GM12873 (cell line): Measurements from ENCODE around the gene NALCN.

ENCODE experiments used
- TF ChIP-seq, protein P1 (sequence below): IDR thresholded peaks from 2 replicates; pipeline ENCODE4 v1.5.1; 2012; ENCODE audit warnings: low read depth, mild to moderate bottlenecking, moderate library complexity, low read length, control low read depth; ENCODE audit not compliant: insufficient read depth; ENCODE audit errors: missing control alignments

NALCN gene

DNA sequence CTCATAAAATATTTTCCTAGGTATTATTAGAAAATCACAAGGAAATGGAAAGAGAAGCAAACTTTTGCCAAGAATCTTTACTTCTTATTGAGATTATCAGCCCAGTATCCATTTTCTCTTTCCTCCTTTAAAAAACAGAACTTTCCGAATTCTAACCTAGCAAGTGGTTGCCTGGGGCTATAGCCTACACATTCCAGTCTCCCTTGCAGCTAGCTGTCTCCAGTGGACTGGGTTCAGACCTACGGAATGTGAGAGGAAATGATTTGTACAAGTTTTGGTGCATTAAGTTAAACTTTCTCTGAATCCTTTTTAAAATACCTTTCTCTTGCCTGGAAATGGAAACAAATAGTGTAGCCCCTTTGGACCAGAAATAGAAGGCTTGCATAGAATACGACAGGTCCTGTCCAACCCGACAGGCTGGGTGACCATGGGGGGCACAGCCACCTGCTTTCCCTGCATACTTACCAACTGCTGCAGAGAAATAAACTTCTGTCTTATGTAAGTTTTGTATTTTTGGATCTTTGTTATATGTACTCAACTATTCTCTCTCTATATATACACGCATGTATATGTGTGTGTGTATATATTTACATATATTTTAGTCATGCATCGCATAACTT lies 185.9 kb downstream of the NALCN start:
- TF ChIP-seq, protein P1, sequence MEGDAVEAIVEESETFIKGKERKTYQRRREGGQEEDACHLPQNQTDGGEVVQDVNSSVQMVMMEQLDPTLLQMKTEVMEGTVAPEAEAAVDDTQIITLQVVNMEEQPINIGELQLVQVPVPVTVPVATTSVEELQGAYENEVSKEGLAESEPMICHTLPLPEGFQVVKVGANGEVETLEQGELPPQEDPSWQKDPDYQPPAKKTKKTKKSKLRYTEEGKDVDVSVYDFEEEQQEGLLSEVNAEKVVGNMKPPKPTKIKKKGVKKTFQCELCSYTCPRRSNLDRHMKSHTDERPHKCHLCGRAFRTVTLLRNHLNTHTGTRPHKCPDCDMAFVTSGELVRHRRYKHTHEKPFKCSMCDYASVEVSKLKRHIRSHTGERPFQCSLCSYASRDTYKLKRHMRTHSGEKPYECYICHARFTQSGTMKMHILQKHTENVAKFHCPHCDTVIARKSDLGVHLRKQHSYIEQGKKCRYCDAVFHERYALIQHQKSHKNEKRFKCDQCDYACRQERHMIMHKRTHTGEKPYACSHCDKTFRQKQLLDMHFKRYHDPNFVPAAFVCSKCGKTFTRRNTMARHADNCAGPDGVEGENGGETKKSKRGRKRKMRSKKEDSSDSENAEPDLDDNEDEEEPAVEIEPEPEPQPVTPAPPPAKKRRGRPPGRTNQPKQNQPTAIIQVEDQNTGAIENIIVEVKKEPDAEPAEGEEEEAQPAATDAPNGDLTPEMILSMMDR: no peak

- TF ChIP-seq, protein P1: no peak
These were observed 196.6 kb downstream of the NALCN start for GRCh38 chr13:101219609-101220265.

DNA sequence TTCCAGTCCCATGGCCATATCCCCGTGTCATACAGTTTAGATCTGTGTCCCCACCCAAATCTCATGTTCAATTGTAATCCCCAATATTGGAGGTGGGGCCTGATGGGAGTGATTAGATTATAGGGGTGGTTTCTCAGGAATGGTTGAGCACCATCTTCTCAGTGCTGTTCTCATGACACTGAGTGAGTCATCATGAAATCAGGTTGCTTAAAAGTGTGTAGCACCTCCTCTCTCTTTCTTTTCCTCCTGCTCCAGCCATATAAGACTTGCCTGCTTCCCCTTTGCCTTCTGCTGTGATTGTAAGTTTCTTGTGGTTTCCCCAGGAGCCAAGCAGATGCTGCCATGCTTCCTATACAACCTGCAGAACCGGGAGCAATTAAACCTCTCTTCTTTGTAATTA lies 197.8 kb downstream of the NALCN start:
- TF ChIP-seq, protein P1: no peak

GRCh38 chr13:101217086-101217485 lies 199.2 kb downstream of the NALCN start:
- TF ChIP-seq, protein P1: no peak

- TF ChIP-seq, protein P1: no peak
These were observed 205.0 kb downstream of the NALCN start for GRCh38 chr13:101211261-101211660.

DNA sequence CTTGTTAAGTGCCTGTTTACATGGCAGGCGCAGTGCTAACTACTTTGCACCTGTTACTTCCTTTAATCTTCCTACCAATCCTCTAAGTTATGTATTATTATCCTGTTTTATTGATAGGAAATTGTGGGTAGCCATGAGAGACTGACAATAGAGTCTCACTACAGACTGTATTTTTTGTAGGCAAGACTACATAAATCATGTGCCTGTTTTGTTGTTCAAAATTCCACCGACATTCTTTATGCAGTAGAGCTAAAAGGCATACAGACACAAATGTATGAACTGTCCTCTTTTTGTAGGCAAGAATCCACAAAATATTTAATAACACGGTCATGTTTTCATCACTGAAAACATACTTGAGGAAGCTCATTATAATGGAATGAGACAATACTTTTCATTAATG lies 205.5 kb downstream of the NALCN start:
- TF ChIP-seq, protein P1: no peak

DNA sequence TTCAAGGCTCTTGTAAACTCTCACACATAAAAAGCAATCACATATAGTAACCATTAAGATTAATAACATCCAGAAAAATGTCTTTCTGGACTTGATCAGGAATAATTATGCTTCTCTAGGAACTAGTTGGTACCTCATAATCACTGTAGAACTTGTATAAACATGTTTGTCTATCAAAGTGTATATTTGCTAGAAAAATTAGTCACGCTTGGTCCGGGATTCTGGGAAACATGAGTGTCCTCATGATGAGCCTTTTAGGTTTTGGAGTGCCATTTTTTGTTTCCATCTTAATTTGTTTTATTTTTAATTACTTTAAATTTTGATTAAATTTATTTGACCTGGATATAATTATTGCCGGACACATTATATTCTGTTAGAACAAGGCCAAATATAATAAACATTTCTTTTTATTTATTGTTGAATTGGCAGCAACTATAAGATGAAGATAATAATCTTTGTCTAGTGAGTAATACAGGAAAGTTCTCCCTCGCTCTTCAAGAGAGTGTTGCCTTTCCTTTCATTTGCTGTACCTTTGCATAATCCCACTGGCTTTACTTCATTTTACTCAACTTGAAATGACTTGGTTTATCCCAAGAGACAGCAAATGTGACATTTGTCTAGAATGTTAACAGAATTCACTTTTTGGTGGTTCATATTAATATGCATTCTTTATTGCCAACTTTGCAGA lies 207.0 kb downstream of the NALCN start:
- TF ChIP-seq, protein P1: no peak
